PFSK-1 (cell line): ENCODE measurements around the gene HEPN1.

ENCODE experiments used
- FOXP2 ChIP-seq: optimal IDR thresholded peaks from 2 replicates; pipeline ENCODE3; 2011; ENCODE audit warnings: borderline replicate concordance, control low read depth, inconsistent platforms; ENCODE audit not compliant: insufficient read depth; ENCODE audit errors: extremely low read length, extremely low read depth
- POLR2AphosphoS5 ChIP-seq: IDR thresholded peaks from 2 replicates; pipeline ENCODE4 v1.6.1; 2012; ENCODE audit warnings: low read depth, mild to moderate bottlenecking, control low read depth, low read length, moderate library complexity
- REST ChIP-seq, 2 experiments: IDR thresholded peaks; 2 replicates each; pipeline versions ENCODE4 v1.6.1 to v1.8.0; 2011 to 2012; ENCODE audit warnings: low read depth in 2 of 2, low read length in 2 of 2, control low read depth in 1 of 2, inconsistent platforms in 1 of 2, mild to moderate bottlenecking in 1 of 2, moderate library complexity in 1 of 2; ENCODE audit not compliant: insufficient read depth in 1 of 2

DNA sequence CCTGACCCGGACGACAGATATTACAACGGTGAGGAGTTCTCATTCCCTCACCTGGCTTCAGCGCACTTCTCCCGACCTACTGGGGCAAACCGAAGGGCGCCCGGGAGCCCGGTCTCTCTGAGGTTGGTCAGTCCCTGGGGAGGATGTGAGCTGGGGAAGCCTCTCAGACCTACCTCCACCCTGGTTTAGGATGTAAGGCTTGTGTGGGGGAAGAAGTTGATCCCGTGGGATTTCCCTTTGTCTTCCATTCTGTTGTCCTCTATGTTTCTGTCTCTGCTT, 41.5 kb upstream of the HEPN1 start:
- TF ChIP-seq REST (IDR thresholded peaks at IDR 0.05; ENCODE audit: insufficient read depth in 1 of 2, low read depth in 2 of 2, low read length in 2 of 2): no peak
- no peak for TF ChIP-seq POLR2AphosphoS5
- no peak for TF ChIP-seq FOXP2
